ENCODE results near the gene MRPL14.

DNA sequence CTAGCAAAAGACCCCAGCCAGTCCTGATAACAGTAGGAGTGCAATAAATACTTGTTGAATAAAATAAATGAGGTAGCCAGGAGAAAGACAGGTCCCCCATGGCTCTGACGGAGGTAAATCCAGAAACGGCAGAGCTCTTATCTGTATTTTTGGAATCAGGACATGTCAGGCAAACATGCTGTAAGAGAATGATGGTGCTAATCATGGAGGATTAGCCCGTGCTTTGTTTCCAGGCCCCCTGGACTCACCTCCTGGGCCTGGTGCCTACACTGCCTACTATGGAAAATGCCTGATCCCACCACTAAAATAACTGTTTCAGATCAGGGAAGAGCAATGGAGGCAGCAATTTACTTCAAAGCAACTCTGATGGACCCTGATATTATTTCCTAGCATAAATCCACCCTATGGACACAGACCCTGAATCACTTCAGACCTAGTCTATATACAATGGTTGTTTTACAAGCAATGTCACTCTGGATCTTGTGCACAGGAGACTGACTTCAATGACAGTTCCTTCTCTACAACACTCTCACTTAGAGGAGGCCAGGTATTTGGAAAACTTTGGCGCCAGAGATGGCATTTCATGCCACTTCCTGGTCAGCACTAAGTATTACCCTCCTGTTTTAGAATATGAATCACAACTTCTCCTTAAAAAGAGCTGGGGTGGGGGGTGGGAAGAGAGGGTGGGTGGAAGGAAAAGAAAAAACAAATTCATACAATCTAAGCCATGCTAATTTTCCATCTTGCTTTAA lies 6.4 kb downstream of the MRPL14 start:
- no peak for TF ChIP-seq ETV6 (IDR thresholded peaks at IDR 0.05; ENCODE audit: borderline replicate concordance in 1 of 2, low read depth in 2 of 2, low read length in 1 of 2)
- no peak for TF ChIP-seq ETV6 (CRISPR knock-in tag; IDR thresholded peaks at IDR 0.05; ENCODE audit: borderline replicate concordance)
- TF ChIP-seq, protein P1, sequence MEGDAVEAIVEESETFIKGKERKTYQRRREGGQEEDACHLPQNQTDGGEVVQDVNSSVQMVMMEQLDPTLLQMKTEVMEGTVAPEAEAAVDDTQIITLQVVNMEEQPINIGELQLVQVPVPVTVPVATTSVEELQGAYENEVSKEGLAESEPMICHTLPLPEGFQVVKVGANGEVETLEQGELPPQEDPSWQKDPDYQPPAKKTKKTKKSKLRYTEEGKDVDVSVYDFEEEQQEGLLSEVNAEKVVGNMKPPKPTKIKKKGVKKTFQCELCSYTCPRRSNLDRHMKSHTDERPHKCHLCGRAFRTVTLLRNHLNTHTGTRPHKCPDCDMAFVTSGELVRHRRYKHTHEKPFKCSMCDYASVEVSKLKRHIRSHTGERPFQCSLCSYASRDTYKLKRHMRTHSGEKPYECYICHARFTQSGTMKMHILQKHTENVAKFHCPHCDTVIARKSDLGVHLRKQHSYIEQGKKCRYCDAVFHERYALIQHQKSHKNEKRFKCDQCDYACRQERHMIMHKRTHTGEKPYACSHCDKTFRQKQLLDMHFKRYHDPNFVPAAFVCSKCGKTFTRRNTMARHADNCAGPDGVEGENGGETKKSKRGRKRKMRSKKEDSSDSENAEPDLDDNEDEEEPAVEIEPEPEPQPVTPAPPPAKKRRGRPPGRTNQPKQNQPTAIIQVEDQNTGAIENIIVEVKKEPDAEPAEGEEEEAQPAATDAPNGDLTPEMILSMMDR (IDR thresholded peaks at IDR 0.05 in 2 of 3, conservative IDR thresholded peaks at IDR 0.05 in 1 of 3; ENCODE audit: insufficient read depth in 2 of 3, low read depth in 1 of 3, low read length in 3 of 3) = no peak
- TF ChIP-seq NCOA2 (IDR thresholded peaks at IDR 0.05; ENCODE audit: partially characterized antibody in 2 of 2) = no peak
- TF ChIP-seq DIDO1 (tag; IDR thresholded peaks at IDR 0.05; ENCODE audit: low read depth) = no peak
- TF ChIP-seq GATA2 (CRISPR knock-in tag; IDR thresholded peaks at IDR 0.05) = no peak
- TF ChIP-seq, protein P2, sequence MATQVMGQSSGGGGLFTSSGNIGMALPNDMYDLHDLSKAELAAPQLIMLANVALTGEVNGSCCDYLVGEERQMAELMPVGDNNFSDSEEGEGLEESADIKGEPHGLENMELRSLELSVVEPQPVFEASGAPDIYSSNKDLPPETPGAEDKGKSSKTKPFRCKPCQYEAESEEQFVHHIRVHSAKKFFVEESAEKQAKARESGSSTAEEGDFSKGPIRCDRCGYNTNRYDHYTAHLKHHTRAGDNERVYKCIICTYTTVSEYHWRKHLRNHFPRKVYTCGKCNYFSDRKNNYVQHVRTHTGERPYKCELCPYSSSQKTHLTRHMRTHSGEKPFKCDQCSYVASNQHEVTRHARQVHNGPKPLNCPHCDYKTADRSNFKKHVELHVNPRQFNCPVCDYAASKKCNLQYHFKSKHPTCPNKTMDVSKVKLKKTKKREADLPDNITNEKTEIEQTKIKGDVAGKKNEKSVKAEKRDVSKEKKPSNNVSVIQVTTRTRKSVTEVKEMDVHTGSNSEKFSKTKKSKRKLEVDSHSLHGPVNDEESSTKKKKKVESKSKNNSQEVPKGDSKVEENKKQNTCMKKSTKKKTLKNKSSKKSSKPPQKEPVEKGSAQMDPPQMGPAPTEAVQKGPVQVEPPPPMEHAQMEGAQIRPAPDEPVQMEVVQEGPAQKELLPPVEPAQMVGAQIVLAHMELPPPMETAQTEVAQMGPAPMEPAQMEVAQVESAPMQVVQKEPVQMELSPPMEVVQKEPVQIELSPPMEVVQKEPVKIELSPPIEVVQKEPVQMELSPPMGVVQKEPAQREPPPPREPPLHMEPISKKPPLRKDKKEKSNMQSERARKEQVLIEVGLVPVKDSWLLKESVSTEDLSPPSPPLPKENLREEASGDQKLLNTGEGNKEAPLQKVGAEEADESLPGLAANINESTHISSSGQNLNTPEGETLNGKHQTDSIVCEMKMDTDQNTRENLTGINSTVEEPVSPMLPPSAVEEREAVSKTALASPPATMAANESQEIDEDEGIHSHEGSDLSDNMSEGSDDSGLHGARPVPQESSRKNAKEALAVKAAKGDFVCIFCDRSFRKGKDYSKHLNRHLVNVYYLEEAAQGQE (IDR thresholded peaks at IDR 0.05; ENCODE audit: borderline replicate concordance) = no peak
- TF ChIP-seq, protein P2 (CRISPR knock-in tag; IDR thresholded peaks at IDR 0.05; ENCODE audit: low read depth) = no peak
- TF ChIP-seq EP300 (IDR thresholded peaks at IDR 0.05; ENCODE audit: low read length) = 0 out of 2 replicates have a peak, but pooled peaks have one; percentile 6

Measured in K562 (cell line).